Adipose tissue (tissue), 3 donors: Measurements from ENCODE around the gene USP5. TPM values are rescaled to one million over a fixed set of nuclear protein-coding genes. Genes with fewer than 3 reads are reported as not detected.
"Not testable (repeated sequence)": the region's sequence is repeated elsewhere in the genome, so short reads cannot be mapped to it uniquely, and the experiment has no call there.

Experiments
- H3K27ac ChIP-seq: one replicate; pipeline ENCODE4 v1.5.1; 2013; ENCODE audit warnings: low read depth, low read length
- WGBS, 3 donors: extraction: QIAGEN DNeasy Blood & Tissue Kit; methylation state at CpG; one replicate each; pipeline ENCODE4 v1.1.7; 2013; 5-methylcytosine and 5-hydroxymethylcytosine counted together
- polyA plus RNA-seq, 3 donors: library from polyadenylated mRNA; stranded (reverse); fragments of 200-250 nt; gene quantifications; one replicate each; pipeline ENCODE4 v1.2.3, GENCODE V29; 2013
- donor health status: healthy with polysubstance abuse.
- donor health status: Bipolar disorder and iron deficiency.
- donor health status: healthy.

The USP5 gene
- polyA plus RNA-seq, 3 donors: 14.7 to 32.5 (median 28.5) TPM

DNA sequence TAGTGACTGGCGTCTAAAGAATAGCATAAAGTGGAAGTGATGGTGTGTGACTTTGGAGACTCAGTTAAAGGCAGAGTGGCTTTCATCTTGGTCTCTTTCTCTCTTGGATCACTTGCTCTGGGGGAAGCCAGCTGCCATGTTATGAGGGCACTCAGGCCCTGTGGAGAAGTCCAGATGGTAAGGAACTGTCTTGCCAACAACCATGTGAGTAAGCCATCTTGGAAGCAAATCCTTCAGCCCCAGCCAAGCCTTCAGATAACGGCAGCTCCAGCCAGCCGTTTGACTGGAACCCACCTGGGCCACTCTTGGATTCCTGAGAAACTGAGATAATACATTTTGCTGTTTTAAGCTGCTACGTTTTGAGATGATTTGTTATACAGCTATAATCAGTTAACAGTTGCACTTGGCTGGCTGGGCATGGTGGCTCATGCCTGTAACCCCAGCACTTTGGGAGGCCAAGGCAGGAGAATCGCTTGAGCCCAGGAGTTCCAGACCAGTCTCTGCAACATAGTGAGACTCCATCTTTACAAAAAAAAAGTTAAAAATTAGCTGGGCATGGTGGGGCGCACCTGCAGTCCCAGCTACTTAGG, 45.0 kb downstream of the USP5 start:
- H3K27ac ChIP-seq: no peak overlapping the region
- 66 to 89% (median 83%) methylated on average over 6 of the region's 6 CpGs for WGBS, 3 donors

DNA sequence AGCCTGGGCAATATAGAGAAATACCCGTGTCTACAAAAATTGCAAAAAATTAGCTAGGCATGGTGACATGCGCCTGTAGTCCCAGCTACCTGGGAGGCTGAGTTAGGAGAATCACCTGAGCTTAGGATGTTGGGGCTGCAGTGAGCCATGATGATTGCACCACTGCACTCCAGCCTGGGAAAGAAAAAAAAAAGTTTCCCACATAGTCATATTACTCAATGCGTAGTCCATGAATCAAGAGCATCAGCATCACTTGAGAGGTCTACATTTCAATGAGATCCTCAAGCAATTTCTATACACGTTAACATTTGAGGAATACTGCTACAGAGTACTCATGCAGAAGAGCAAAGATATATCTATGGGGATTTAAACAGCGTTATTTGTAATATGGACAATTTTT, 47.5 kb downstream of the USP5 start:
- WGBS, 3 donors: 62 to 86% (median 63%) methylated on average over 5 of the region's 5 CpGs
- H3K27ac ChIP-seq: no peak overlapping the region

DNA sequence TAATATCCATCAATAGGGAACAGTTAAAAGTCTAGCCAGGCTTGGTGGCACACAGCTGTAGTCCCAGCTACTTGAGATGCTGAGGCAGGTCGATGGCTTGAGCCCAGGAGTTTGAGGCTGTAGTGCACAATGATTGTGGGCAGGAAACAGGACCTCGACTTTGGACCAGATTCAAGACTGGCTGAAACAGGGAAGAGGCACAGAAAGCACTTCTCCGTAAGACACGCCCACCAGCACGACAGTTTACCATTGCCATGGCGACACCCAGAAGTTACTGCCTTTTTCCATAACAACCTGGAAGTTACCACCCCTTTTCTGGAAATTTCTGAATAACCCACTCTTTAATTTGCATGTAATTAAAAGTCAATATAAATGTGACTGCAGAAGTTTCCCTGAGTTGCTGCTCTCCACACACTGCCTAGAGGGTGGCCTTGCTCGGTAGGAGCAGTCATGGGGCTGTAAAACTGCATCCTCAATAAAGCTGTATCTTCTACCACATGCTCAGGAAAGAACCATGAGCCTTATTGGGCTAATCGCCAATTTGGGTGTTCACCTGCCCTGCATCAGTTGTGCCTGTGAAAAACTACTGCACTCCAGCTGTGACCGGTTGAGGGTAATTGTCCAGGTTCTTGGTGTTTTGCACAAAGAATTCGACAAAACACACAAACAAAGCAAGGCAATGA, 48.0 kb downstream of the USP5 start:
- WGBS, 3 donors: 41 to 43% (median 41%) methylated on average over 10 of the region's 10 CpGs
- no peak overlapping the region for H3K27ac ChIP-seq

DNA sequence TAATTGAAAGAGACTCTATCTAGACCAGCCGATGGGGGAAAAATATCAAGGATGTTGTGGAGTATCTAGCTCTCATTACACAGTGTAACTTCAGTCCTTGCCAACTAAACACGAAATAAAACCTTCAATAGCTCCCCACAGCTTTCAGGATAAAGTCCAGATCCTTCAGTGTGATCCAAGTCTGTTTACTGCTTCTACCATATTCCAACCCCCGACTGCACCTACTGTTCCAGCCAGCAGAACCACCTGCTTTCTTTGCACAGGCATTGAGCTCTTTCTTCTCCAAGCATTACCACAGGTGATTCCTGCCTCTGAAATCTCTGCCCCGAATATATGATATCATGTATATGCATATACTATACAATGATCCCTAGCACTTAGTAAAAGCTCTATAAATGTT, 50.5 kb downstream of the USP5 start:
- no peak overlapping the region for H3K27ac ChIP-seq
- 74 to 82% (median 81%) methylated on average over 4 of the region's 4 CpGs for WGBS, 3 donors

DNA sequence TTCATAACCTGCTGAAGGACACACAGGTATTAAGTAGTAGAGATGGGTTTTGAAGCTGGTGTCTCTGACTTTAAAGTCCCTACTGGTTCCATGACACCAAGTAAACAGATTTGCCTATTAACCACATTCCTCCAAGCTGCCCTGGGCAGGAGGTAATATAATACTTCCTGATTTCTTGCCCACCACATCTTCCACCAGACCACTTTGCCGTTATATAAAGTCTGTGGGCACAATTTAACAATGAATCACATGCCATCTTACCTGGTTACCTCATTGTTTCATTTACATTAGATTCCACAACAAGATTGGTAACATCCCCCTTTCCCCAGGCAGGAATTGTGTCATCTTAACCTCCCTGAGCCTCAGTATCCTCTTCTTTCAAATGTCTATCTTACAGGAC, 51.8 kb downstream of the USP5 start:
- H3K27ac ChIP-seq: no peak overlapping the region
- 48 to 70% (median 49%) methylated on average over 1 of the region's 1 CpG for WGBS, 3 donors

DNA sequence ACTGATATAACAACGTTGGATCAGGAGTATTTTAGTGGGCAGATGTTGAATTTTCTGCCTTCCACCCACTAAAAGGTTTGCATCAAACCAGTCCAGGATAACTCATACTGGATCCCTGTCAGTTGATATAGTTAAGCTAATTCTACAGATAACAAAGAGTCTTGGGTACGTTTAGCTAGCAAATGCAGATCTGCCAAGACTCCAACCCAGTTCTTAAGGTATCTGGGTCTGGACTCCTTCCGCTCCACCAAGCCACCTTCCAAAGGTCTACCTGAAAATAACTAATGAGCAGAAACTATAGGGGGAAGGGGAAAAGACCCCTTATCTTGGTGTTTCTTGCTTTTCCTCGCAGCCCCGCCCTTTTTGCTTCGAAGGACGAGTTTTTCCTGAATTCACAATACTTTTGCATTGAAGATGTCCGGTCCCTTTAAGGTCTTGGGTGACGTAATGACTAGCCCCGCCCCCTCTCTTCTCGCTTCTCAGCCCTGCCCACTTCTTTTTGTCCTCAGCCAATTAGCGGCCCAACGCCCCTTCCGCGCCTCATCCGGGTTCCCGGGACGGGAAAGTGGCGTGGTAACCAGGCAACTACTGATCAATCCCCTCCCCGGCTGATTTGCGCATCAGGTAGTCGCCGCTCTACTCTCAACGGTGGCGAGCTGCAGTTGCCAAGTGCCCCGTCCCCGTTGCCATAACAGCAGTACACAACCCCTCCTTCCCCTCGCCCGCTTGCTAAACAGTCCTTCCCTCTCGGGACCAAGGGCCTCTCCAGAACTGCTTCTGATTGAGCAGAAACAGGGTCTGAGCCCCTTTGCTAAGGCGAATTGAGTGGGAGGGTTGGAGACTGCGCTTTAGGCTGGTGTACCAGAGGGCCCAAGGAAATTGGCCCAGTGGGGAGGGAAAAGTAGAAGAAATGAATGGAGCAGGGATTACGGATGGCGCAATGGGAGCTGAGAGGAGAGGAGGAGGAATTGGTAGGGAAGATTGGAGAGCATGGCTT, 52.6 kb downstream of the USP5 start, which contains the start of gene LRRC23:
Gene LRRC23 (plus strand): TSS at position 543 of the 997 bp plus-strand sequence. CDS start 812 bp downstream, outside the sequence.
- H3K27ac ChIP-seq: no peak within 1 kb of the TSS
- 4 to 5% (median 5%) methylated on average over 34 of the region's 34 CpGs for WGBS, 3 donors

DNA sequence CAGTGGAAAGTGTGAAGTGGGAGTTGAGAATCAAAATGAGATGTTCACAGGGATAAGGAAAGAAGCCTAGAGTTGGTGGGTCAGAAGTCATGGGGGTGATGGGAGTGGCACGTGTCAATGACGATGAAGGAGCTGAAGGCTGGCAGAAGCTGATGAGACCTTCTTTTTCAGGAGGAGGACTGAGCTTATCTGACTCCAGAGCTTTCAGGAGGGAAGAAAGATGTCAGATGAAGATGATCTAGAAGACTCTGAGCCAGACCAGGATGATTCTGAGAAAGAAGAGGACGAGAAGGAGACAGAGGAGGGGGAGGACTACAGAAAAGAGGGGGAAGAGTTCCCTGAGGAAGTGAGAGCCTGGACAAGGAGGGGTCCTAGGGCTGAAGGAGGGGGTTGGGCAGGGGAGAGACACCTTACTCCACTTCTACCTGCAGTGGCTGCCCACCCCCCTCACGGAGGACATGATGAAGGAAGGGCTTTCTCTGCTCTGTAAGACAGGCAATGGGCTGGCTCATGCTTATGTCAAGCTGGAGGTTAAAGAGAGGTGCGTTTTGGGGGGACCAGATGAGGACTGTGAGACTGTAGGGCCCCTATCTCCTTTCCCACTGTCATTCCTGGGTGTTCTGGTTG, 53.6 kb downstream of the USP5 start:
- no peak overlapping the region for H3K27ac ChIP-seq
- 63 to 75% (median 64%) methylated on average over 5 of the region's 5 CpGs for WGBS, 3 donors

DNA sequence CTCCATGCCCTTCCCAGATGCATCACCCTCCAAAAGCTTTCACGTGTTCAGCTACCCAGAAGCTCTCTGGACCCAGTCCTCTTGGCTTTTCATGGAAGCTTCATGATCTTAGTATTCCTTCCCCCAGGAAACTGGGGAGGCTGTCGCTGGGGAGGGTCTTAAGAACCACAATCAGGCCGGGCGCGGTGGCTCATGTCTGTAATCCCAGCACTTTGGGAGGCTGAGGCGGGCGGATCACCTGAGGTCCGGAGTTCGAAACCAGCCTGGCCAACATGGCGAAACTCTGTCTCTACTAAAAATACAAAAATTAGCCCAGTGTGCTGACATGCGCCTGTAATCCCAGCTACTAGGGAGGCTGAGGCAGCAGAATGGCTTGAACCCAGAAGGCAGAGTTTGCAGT, 56.2 kb downstream of the USP5 start:
- 94 to 97% (median 95%) methylated on average over 11 of the region's 11 CpGs for WGBS, 3 donors
- H3K27ac ChIP-seq: not testable (repeated sequence)

DNA sequence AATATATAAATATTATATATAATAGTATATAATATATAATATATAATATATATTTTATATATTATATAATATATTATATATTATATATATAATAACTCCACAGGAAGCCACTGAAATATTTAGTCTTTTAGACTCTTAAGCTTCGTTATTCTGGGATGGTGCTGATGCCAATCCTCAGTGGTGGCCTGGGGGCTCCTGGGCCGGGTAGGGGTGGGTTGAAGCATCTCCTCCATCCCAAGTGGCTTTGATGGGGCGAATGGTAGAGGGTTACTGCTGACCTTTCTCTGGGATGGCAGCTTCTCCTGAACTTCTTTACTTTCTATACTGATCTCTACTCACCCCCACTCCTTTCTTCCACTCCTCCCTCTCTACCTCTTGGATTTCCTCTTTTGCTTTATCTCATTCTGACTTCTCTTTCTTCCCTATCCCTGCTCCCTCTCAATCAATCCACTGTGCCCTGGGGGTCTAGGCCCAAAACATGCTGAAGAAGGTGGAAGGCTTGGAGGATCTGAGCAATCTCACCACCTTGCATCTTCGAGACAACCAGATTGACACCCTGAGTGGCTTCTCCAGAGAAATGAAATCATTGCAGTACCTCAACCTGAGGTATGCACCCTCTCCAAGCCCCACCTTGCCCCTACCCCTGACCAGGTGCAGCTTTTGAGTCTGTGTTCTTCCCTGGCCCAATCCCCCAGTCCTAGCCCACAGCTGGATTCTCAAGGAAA, 57.6 kb downstream of the USP5 start:
- H3K27ac ChIP-seq: no peak overlapping the region
- 91 to 92% (median 91%) methylated on average over 4 of the region's 4 CpGs for WGBS, 3 donors

DNA sequence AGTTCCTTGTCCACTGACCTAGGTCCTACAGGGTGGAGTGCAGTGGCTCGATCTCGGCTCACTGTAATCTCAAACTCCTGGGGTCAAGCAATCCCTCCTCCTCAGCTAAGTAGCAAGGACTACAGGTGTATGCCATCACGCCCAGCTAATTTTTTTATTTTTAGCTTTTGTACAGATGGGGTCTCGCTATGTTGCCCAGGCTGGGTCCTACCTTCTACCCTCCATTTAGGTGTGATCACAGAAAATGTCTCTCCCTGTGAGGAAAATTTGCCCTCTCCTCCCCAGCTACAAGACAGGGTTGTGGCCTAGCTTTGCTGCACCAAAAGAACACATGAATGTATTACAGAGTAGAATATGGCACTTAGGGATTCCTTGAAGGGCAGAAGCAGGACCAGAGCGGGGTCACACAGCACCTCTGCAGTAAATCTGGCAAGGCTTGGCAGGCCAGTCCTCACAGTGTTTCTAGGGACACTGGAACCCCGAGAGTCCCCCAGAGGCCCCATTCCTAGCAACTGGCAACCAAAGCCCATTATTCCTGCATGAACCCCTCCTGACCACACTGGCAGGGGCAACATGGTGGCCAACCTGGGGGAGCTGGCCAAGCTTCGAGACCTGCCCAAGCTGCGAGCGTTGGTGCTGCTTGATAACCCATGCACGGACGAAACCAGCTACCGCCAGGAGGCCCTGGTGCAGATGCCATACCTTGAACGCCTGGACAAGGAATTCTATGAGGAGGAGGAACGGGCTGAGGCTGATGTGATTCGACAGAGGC, 60.4 kb downstream of the USP5 start:
- H3K27ac ChIP-seq: no peak overlapping the region
- 78 to 95% (median 91%) methylated on average over 15 of the region's 15 CpGs for WGBS, 3 donors

DNA sequence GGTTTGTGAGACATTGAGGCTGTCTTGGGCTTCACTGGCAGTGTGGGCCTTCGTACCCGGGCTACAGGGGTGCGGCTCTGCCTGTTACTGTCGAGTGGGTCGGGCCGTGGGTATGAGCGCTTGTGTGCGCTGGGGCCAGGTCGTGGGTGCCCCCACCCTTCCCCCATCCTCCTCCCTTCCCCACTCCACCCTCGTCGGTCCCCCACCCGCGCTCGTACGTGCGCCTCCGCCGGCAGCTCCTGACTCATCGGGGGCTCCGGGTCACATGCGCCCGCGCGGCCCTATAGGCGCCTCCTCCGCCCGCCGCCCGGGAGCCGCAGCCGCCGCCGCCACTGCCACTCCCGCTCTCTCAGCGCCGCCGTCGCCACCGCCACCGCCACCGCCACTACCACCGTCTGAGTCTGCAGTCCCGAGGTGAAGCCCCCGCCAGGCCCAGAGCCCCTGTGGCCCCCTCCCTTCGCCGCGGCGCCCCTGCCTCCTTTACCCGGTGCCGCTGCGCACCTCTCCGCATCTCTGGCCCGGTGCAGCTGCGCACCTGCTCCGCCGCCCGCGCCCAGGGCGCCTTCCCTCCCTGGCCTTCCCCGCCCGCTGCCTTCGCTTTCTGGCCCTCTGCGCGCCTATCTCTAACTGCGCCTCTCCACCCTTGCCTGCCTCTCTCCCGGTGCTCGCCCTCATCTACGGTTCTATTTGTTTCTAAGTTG, 62.4 kb downstream of the USP5 start, which contains the start of gene ENO2:
Gene ENO2 (plus strand): TSS at position 335 of the 701 bp plus-strand sequence. CDS start 1,253 bp downstream, outside the sequence.
- H3K27ac ChIP-seq: no peak within 1 kb of the TSS
- WGBS, 3 donors: 0 to 1% (median 1%) methylated on average over 49 to 68 of the region's 68 CpGs

DNA sequence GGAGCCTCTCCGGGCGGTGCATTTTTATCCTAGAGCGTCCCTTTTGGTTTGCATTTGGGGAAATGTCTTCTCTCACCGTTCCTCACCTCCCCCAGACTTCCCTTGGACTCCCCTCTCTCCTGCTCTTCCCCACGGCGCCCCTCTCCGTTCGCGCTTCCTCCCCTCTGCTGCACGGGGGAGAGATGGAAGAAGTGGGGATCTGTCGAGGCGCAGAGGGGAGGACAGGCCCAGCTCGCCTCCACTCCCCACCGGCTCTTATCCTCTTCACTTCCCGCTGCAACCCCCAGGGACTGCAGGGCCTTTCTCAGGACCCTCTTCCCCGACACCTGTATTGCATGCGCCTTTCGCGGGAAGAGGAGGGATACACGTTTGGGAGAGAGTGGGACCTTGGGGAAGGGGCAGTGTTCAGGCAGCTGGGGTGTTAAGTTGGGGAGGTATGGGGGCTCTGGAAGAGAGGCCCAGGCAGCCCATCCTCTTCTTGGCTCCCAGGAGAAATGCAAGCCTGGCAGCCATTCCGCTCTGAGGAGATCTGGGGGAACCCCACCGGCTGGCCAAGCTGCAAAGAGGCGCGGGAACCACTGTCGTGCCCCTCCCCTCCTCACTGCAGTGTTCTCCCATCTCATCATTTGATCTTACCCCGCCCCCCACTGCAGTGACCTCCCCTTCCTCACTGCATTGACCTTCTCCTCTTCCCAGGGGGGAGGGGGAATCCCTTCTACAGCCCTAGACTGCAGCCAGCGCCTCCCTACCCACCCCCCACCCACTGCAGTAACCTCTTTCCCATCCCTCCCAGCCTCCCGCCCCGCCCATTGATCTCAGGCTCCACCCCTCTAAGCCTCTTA, 63.2 kb downstream of the USP5 start:
- WGBS, 3 donors: 17 to 25% (median 23%) methylated on average over 27 to 29 of the region's 29 CpGs
- H3K27ac ChIP-seq: no peak overlapping the region

DNA sequence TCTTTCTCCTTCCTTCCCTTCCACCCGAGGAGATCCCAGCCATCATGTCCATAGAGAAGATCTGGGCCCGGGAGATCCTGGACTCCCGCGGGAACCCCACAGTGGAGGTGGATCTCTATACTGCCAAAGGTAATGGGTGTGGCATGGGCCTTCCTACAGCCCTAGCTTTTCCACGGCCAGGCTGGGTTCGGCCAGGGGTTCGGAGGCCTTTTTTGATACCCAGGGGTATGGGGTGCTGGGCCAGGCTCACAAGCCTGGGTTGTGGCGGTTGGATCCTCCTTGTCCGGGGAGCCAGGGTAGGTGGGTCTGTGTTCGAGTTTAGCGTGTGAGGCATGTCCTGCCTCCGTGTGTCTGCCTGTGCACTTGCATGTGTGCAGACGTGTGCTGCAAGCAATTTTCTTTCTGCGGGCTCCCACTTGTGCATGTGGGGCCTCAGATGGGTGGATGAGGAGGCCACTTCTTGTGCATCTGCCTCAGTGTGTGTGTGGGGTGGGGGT, 63.9 kb downstream of the USP5 start:
- 82 to 85% (median 83%) methylated on average over 14 of the region's 14 CpGs for WGBS, 3 donors
- no peak overlapping the region for H3K27ac ChIP-seq
